ENCODE measurements around the gene RTN4IP1. TPM values are rescaled to one million over a fixed set of nuclear protein-coding genes. Genes with fewer than 3 reads are reported as not detected.

Gene RTN4IP1
- polyA plus RNA-seq, 1 of the 3 experiments (the other 2 are of a cell fraction): 4.3 TPM

DNA sequence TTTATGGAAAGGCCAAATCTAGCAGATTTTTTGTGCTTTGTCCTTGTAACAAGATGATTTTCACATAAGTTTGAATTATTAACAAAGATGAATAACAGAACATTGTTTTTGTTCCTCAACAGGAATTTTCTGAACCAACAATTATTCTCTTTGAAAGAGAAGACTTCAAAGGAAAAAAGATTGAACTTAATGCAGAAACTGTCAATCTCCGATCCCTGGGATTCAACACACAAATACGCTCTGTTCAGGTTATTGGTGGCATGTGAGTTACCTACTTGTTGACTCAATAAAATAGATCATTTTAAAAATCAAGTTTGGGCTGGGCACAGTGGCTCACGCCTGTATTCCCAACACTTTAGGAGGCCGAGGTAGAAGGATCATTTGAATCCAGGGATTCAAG, 70.9 kb downstream of the RTN4IP1 start:
- 100% methylated on average over 4 of the region's 4 CpGs for WGBS (ENCODE audit: low lambda C conversion rate)
- Histone ChIP-seq H3K9me2 (no peaks in the 10 kb centered on the region), H4K20me1 (ENCODE audit: insufficient read depth) (no peaks in the 10 kb centered on the region), H3F3A (replicated peaks; ENCODE audit: insufficient read depth) (peaks cover 13% of the 10 kb centered on the region), H3K27me3 (ENCODE audit: insufficient read depth) (no peaks in the 10 kb centered on the region), H3K4me2 (no peak overlapping the region), H3K9me3 (no peaks in the 10 kb centered on the region), H2AFZ (ENCODE audit: low read depth) (no peak overlapping the region), H3K27ac (ENCODE audit: low read depth in 2 of 2, low read length in 1 of 2) (no peak overlapping the region), H3K9ac (no peak overlapping the region), H3K79me2 (ENCODE audit: insufficient read depth) (no peaks in the 10 kb centered on the region), H3K4me1 (ENCODE audit: control insufficient read depth in 1 of 2, insufficient read depth in 2 of 2, low read depth in 1 of 2, low read length in 1 of 2) (peaks cover 0 to 5% of the 10 kb centered on the region in 2 experiments; a peak in 1 of 4 replicates), H3K4me3 (ENCODE audit: low read depth in 2 of 2, low read length in 1 of 2) (no peak overlapping the region), H3K36me3 (replicated peaks in 1 of 2; ENCODE audit: control insufficient read depth in 1 of 2, insufficient read depth in 2 of 2, low read length in 1 of 2) (peaks cover 28 to 38% of the 10 kb centered on the region in 2 experiments)
- TF ChIP-seq EZH2phosphoT487 (IDR thresholded peaks at IDR 0.05; ENCODE audit: borderline replicate concordance, low read depth) (no peak), POLR2AphosphoS5 (IDR thresholded peaks at IDR 0.05; ENCODE audit: low read depth, low read length) (no peak), YY1 (IDR thresholded peaks at IDR 0.05; ENCODE audit: low read depth) (no peak), RCOR1 (IDR thresholded peaks at IDR 0.05; ENCODE audit: low read length) (no peak), MAX (IDR thresholded peaks at IDR 0.05; ENCODE audit: low read depth) (no peak), TEAD4 (IDR thresholded peaks at IDR 0.05; ENCODE audit: borderline replicate concordance, insufficient read depth) (no peak), TAF1 (IDR thresholded peaks at IDR 0.05; ENCODE audit: borderline replicate concordance, low read depth, low read length) (no peak), REST (IDR thresholded peaks at IDR 0.05; ENCODE audit: low read depth, low read length) (no peak), SIN3A (IDR thresholded peaks at IDR 0.05; ENCODE audit: borderline replicate concordance, low read depth, low read length) (no peak), TCF12 (IDR thresholded peaks at IDR 0.05) (no peak), FOSL2 (IDR thresholded peaks at IDR 0.05; ENCODE audit: borderline replicate concordance, low read depth) (no peak), CHD2 (IDR thresholded peaks at IDR 0.05; ENCODE audit: low read length, partially characterized antibody) (no peak)
- TF ChIP-seq, protein P1, sequence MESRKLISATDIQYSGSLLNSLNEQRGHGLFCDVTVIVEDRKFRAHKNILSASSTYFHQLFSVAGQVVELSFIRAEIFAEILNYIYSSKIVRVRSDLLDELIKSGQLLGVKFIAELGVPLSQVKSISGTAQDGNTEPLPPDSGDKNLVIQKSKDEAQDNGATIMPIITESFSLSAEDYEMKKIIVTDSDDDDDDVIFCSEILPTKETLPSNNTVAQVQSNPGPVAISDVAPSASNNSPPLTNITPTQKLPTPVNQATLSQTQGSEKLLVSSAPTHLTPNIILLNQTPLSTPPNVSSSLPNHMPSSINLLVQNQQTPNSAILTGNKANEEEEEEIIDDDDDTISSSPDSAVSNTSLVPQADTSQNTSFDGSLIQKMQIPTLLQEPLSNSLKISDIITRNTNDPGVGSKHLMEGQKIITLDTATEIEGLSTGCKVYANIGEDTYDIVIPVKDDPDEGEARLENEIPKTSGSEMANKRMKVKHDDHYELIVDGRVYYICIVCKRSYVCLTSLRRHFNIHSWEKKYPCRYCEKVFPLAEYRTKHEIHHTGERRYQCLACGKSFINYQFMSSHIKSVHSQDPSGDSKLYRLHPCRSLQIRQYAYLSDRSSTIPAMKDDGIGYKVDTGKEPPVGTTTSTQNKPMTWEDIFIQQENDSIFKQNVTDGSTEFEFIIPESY (IDR thresholded peaks at IDR 0.05; ENCODE audit: borderline replicate concordance, low read depth): no peak
- TF ChIP-seq, protein P2, sequence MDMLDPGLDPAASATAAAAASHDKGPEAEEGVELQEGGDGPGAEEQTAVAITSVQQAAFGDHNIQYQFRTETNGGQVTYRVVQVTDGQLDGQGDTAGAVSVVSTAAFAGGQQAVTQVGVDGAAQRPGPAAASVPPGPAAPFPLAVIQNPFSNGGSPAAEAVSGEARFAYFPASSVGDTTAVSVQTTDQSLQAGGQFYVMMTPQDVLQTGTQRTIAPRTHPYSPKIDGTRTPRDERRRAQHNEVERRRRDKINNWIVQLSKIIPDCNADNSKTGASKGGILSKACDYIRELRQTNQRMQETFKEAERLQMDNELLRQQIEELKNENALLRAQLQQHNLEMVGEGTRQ (IDR thresholded peaks at IDR 0.05; ENCODE audit: borderline replicate concordance, low read depth, low read length): no peak
- POLR2A ChIA-PET: no interaction called here
- CTCF ChIA-PET: interaction anchor here (1.4 to 2.2 kb wide), 5 partner anchors 8 to 421 kb away, joined by 3 to 11 read pairs (median 7); no protein-coding TSS in a partner anchor
- DNase-seq: no peak

Data from SK-N-SH (cell line).